Measurements from ENCODE around the gene SLC25A23.
"Not testable (repeated sequence)": the region's sequence is repeated elsewhere in the genome, so short reads cannot be mapped to it uniquely, and the experiment has no call there.

SLC25A23 gene

GRCh38 chr19:6453951-6454565 lies 5.5 kb downstream of the SLC25A23 start:
- DNase-seq, result no peak

GRCh38 chr19:6452899-6453298 lies 6.7 kb downstream of the SLC25A23 start:
- DNase-seq, result no peak

GRCh38 chr19:6452223-6452614 lies 7.4 kb downstream of the SLC25A23 start:
- no peak for DNase-seq

GRCh38 chr19:6451583-6452222 lies 7.9 kb downstream of the SLC25A23 start:
- DNase-seq, result no peak

- no peak for DNase-seq
Observed at GRCh38 chr19:6450166-6450565, 9.4 kb downstream of the SLC25A23 start.

GRCh38 chr19:6448045-6448444 lies 11.5 kb downstream of the SLC25A23 start:
- DNase-seq, result no peak

DNA sequence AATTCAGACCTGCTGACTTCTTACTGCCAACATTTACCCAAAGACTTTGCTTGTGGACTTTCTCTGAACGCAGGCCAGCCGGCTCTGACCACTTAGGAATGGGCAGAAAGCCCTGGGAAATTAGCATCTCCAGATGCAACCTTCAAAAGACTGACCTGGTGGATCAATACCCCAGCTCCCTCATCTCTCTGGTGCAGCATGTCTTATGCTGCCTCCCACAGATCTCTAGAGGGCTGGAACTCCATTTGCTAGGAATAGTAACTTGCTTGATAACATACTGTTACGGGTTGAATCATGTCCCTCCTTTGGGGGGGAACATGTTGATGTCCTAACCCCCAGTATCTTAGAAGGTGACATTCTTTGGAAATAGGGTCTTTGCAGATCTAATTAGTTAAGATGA lies 13.1 kb downstream of the SLC25A23 start:
- DNase-seq, result no peak

GRCh38 chr19:6443986-6444385 lies 15.6 kb downstream of the SLC25A23 start:
- no peak for DNase-seq

GRCh38 chr19:6442087-6442688 lies 17.4 kb downstream of the SLC25A23 start:
- no peak for DNase-seq

DNA sequence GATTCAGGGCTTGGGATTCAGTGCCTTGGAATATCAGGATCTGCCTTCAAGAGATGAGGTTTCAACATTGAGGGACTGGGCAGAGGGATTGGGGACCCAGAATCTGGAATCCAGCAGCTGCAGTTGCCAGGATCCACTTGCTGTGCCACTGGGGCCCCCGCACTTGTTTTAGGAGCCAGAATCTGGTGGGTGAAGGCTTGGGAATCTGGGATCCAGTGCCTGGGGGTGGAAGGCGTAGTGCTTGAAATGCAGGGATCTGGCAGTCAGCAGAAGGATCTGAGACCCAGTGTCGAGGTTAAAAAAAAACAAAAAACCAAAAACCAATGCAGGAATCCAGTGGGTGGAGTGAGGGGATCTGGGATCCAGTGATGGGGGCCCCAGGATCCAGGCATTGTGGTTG lies 18.7 kb downstream of the SLC25A23 start:
- DNase-seq, result no peak

DNA sequence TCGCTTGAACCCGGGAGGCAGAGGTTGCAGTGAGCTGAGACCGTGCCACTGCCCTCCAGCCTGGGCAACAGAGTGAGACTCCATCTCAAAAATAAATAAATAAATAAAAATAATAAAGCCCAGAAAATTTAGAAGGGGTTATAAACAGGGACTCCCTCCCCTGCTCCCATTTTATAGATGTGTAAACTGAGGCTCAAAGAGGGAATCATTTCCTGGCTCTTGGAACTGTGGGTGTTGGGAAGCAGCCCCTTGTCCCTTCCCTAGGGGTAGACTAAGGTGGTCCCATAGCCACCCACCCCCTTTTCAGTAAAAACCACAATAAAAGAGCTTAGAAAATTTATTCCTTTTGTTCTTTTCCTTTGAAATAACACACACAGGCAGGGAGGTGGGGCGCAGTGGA lies 19.8 kb downstream of the SLC25A23 start:
- no peak for DNase-seq

- no peak for DNase-seq
Observed at GRCh38 chr19:6433663-6434062, 25.9 kb downstream of the SLC25A23 start, which contains the start of gene SLC25A41. TSS of gene SLC25A41 (minus strand) at chr19:6433763. CDS start at chr19:6433693, 70 bp downstream.

DNA sequence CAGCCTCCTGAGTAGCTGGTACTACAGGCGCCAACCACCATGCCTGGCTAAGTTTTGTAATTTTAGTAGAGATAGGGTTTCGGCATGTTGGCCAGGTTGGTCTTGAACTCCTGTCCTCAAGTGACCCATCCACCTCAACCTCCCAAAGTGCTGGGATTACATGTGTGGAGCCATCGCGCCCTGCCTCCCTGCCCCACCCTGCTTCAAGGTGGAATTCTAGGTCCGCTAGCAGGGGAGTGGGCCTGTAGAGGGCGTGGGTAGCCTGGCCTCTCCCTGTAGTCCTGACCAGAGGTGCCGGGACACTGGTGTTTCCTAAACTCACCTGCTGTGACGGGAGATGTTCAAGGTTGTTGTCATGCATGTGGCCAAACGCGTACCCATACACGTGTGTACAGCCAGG lies 26.4 kb downstream of the SLC25A23 start:
- DNase-seq, result no peak

DNA sequence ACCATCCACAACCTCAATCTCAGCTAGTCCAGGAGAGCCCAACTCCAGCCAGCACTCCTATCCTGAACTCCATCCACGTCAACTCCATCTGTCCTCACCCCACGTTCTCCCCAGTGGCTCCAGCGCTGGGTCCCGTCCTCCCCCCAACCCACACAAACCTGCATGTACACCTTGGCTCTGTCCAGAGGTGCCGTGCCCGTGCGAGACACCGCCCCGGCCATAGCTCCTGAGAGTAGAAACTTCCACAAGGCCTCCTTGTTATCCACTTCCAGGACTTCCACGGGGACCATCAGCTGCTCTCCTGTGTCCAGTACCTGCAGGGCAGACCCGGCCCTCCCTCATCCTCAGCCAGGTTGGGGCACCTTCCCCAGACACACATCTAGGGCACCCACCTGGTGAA lies 27.7 kb downstream of the SLC25A23 start:
- no peak for DNase-seq

GRCh38 chr19:6429419-6430221 lies 30.0 kb downstream of the SLC25A23 start:
- no peak for DNase-seq

- DNase-seq, result not testable (repeated sequence)
Observed at GRCh38 chr19:6428692-6429418, 30.7 kb downstream of the SLC25A23 start.

GRCh38 chr19:6427131-6427530 lies 32.5 kb downstream of the SLC25A23 start:
- no peak for DNase-seq

- DNase-seq, result no peak
Observed at GRCh38 chr19:6425732-6426620, 33.6 kb downstream of the SLC25A23 start.

GRCh38 chr19:6424939-6425731 lies 34.5 kb downstream of the SLC25A23 start:
- DNase-seq, result peak; percentile 100

DNA sequence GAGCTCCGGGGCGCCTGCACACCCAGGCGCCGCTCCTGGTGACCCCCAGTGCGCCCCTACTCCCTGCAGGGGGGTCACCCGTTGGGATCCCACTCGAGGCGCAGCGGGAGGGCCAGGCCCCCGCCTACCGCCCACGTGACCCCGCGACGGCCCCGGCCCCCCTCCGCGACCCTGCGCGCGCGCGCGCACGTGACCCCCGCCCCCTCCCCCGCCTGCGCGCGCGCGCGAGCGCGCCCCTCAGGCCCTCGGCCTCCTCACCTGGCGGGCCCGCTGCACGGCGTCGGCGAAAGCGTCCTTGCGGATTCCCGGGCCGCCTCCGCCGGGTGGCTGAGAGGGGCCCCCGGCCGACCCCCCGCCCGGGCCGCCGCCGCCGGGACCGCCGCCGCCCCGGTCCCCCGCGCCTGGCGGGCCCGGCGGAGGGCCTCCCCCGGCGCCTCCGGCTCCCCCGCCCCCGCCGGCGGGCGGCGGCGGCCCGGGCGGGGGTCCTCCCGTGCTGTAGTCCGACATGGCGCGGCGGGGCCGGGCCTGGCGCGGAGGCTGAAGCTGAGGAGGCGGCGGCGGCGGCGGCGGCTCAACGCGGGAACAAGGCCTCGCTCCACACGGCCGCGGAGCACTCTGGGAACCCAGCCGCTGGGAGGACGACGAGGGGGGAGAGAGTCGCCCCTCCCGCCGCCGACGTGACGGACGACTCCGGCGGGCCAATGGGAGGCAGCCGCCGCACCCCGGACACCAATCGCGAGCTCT lies 35.2 kb downstream of the SLC25A23 start, which contains the start of gene KHSRP:
KHSRP (minus strand) TSS at position 617 of the 744 bp plus-strand sequence; CDS start at position 507, 110 bp downstream.
- no peak for DNase-seq
